HepG2 (cell line): ENCODE data around the gene NDOR1. TPM values are rescaled to one million over a fixed set of nuclear protein-coding genes. Genes with fewer than 3 reads are reported as not detected.

Source experiments
- AGO2 ChIP-seq: fragments of 200-400 bp; formaldehyde crosslinking; optimal IDR thresholded peaks from 2 replicates; pipeline ENCODE3; 2017; ENCODE audit warnings: mild to moderate bottlenecking, low read depth, low read length, moderate library complexity
- ARHGAP35 ChIP-seq: sonication (generic); formaldehyde crosslinking; IDR thresholded peaks from 2 replicates; pipeline ENCODE4 v1.9.0; 2022; ENCODE audit warnings: mild to moderate bottlenecking, inconsistent platforms, moderate library complexity, missing genetic modification reagents, borderline replicate concordance
- ARNTL ChIP-seq: sonication (generic); formaldehyde crosslinking; IDR thresholded peaks from 2 replicates; pipeline ENCODE4 v1.4.0; 2020; ENCODE audit warnings: mild to moderate bottlenecking, missing genetic modification reagents
- ATF1 ChIP-seq: IDR thresholded peaks from 2 replicates; pipeline ENCODE4 v1.6.1; 2016; ENCODE audit warnings: mild to moderate bottlenecking, control low read depth
- BRD4 ChIP-seq: sonication (generic); formaldehyde crosslinking; IDR thresholded peaks from 2 replicates; pipeline ENCODE4 v1.4.0; 2020; ENCODE audit warnings: missing genetic modification reagents
- CBX2 ChIP-seq, 2 experiments: fragments of 200-600 bp in 1 of 2; sonication (generic); formaldehyde crosslinking in 1 of 2; IDR thresholded peaks; 2 replicates each; pipeline versions ENCODE4 v1.7.0 to v1.8.1; 2018 to 2022; ENCODE audit warnings: low read depth in 2 of 2, low read length in 1 of 2, mild to moderate bottlenecking in 1 of 2, missing genetic modification reagents in 1 of 2
- ERF ChIP-seq: IDR thresholded peaks from 2 replicates; pipeline ENCODE4 v1.6.1; 2018; ENCODE audit warnings: missing biosample characterization, missing genetic modification reagents
- HNF4A ChIP-seq: sonication (generic); formaldehyde crosslinking; IDR thresholded peaks from 2 replicates; pipeline ENCODE4 v1.4.0; 2020; ENCODE audit warnings: missing genetic modification reagents
- HOXA5 ChIP-seq: sonication (generic); formaldehyde crosslinking; IDR thresholded peaks from 2 replicates; pipeline ENCODE4 v1.4.0; 2020; ENCODE audit warnings: missing genetic modification reagents
- KAT7 ChIP-seq: IDR thresholded peaks from 2 replicates; pipeline ENCODE4 v1.6.1; 2018; ENCODE audit warnings: borderline replicate concordance, missing compliant biosample characterization
- KMT2B ChIP-seq: IDR thresholded peaks from 2 replicates; pipeline ENCODE4 v1.6.1; 2016; ENCODE audit warnings: missing genetic modification reagents, missing compliant biosample characterization
- PCBP1 ChIP-seq: fragments of 200-400 bp; formaldehyde crosslinking; IDR thresholded peaks from 2 replicates; pipeline ENCODE4 v1.6.1; 2017; ENCODE audit warnings: mild to moderate bottlenecking, low read depth, low read length, borderline replicate concordance
- ZBTB7B ChIP-seq: sonication (generic); formaldehyde crosslinking; IDR thresholded peaks from 2 replicates; pipeline ENCODE4 v1.4.0; 2020; ENCODE audit warnings: missing genetic modification reagents
- ZMAT3 ChIP-seq: sonication (generic); formaldehyde crosslinking; conservative IDR thresholded peaks from 2 replicates; pipeline ENCODE4 v1.7.0; 2021; ENCODE audit warnings: missing genetic modification reagents
- ZNF274 ChIP-seq: sonication (generic); formaldehyde crosslinking; IDR thresholded peaks from 2 replicates; pipeline ENCODE4 v1.5.1; 2020; ENCODE audit warnings: mild to moderate bottlenecking, missing genetic modification reagents
- ZNF3 ChIP-seq: IDR thresholded peaks from 2 replicates; pipeline ENCODE4 v1.7.0; 2017; ENCODE audit warnings: inconsistent platforms
- ZNF570 ChIP-seq: sonication (generic); formaldehyde crosslinking; IDR thresholded peaks from 2 replicates; pipeline ENCODE4 v1.4.0; 2020; ENCODE audit warnings: mild to moderate bottlenecking, missing genetic modification reagents, borderline replicate concordance
- ZNF772 ChIP-seq: sonication (generic); formaldehyde crosslinking; IDR thresholded peaks from 2 replicates; pipeline ENCODE4 v1.5.0; 2020; ENCODE audit warnings: mild to moderate bottlenecking, missing genetic modification reagents
- ZSCAN20 ChIP-seq: sonication (generic); formaldehyde crosslinking; IDR thresholded peaks from 2 replicates; pipeline ENCODE4 v1.4.0; 2020; ENCODE audit warnings: missing genetic modification reagents, mild to moderate bottlenecking, borderline replicate concordance
- ZSCAN30 ChIP-seq: sonication (generic); formaldehyde crosslinking; IDR thresholded peaks from 2 replicates; pipeline ENCODE4 v1.5.0; 2020; ENCODE audit warnings: mild to moderate bottlenecking, missing genetic modification reagents
- ZSCAN31 ChIP-seq: sonication (generic); formaldehyde crosslinking; IDR thresholded peaks from 2 replicates; pipeline ENCODE4 v1.5.0; 2020; ENCODE audit warnings: low read depth, mild to moderate bottlenecking, missing genetic modification reagents
- polyA plus RNA-seq, 8 experiments: library from polyadenylated mRNA; depleted of rRNA in 3 of 8; stranded (reverse) in 7 of 8; unstranded in 1 of 8; fragments of >200 nt; fragmentation: Illumina TruSeq in 4 of 8; extraction: Trizol in 4 of 8; gene quantifications; 2 replicates each; pipeline versions ENCODE4 v1.2.1 to v1.2.3, GENCODE V29; 2011 to 2016; ENCODE audit warnings: low read depth in 4 of 8, missing spikeins in 1 of 8, mixed read lengths in 1 of 8; ENCODE audit not compliant: insufficient read depth in 1 of 8
- total RNA-seq, 5 experiments: library from RNA; depleted of rRNA; stranded (reverse); fragments of >200 nt; fragmentation: Illumina TruSeq; extraction: Trizol; gene quantifications; 2 replicates each; pipeline ENCODE4 v1.2.3, GENCODE V29; 2016; ENCODE audit warnings: low read depth in 1 of 5
- TF ChIP-seq, protein P1 (sequence below): IDR thresholded peaks from 2 replicates; pipeline ENCODE4 v1.6.1; 2016; ENCODE audit warnings: mild to moderate bottlenecking
- TF ChIP-seq, protein P2 (sequence below): sonication (generic); IDR thresholded peaks from 2 replicates; pipeline ENCODE4 v1.6.1; 2016; ENCODE audit warnings: low read depth, borderline replicate concordance
- TF ChIP-seq, protein P3 (sequence below), 2 experiments: sonication (generic) in 1 of 2; formaldehyde crosslinking in 1 of 2; IDR thresholded peaks; 2 replicates each; pipeline versions ENCODE4 v1.4.0 to v1.6.1; 2018 to 2020; ENCODE audit warnings: missing genetic modification reagents in 2 of 2, borderline replicate concordance in 1 of 2, low read depth in 1 of 2, mild to moderate bottlenecking in 1 of 2, missing biosample characterization in 1 of 2

Gene NDOR1
- total and polyA plus RNA-seq, 2 of the 13 experiments (the other 11 are each of a cell fraction or from before 2014, with no cell fraction given) = 3.6 to 8.7 TPM

DNA sequence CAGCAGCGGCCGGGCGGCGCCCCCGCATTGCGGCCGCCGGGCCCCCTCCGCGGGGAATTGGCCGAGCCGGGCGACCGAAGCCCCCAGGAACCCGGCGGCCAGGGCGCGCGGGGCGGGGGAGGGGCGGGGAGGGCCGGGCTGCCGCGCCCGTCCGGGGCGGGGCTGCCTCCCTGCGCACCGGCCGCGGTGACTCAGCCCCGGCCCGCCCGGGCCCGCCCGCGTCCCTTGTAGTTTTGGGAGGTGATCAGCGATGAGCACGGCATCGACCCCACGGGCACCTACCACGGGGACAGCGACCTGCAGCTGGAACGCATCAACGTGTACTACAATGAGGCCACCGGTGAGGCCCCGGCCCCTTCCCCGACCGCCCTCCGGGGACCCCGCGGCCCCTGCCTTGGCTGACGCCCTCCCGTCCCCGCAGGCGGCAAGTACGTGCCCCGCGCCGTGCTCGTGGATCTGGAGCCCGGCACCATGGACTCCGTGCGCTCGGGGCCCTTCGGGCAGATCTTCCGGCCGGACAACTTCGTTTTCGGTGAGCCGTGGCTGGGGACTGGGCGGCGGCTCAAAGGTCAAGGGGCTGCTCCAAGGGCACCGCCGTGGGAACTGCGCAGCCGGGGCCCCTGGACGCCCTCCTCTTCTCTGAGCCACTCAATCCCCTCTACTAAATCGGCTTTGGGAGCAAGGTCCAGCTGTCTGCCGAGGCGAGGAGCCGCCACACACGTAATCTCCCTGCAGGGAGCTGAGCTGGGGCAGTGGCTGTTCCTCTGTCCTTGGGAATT is 36.2 kb downstream of the NDOR1 start (continued):
- TF ChIP-seq, protein P1, sequence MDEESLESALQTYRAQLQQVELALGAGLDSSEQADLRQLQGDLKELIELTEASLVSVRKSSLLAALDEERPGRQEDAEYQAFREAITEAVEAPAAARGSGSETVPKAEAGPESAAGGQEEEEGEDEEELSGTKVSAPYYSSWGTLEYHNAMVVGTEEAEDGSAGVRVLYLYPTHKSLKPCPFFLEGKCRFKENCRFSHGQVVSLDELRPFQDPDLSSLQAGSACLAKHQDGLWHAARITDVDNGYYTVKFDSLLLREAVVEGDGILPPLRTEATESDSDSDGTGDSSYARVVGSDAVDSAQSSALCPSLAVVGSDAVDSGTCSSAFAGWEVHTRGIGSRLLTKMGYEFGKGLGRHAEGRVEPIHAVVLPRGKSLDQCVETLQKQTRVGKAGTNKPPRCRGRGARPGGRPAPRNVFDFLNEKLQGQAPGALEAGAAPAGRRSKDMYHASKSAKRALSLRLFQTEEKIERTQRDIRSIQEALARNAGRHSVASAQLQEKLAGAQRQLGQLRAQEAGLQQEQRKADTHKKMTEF (CRISPR knock-in tag) = peak; percentile 53; the same call in 1 of the 2 replicates
- TF ChIP-seq BRD4 (CRISPR knock-in tag) (peak; percentile 37; the same call in 1 of the 2 replicates), AGO2 (peak; percentile 99), KAT7 (CRISPR knock-in tag) (peak; percentile 48; the same call in 1 of the 2 replicates), HOXA5 (peak; percentile 73; the same call in 1 of the 2 replicates), CBX2 (IDR thresholded peaks at IDR 0.05; ENCODE audit: low read depth, low read length) (no peak), CBX2 (CRISPR knock-in tag; IDR thresholded peaks at IDR 0.05; ENCODE audit: low read depth) (no peak), ZSCAN31 (CRISPR knock-in tag) (no peak; the same call in 1 of the 2 replicates), ATF1 (no peak), ZNF570 (CRISPR knock-in tag) (no peak), ZSCAN20 (0 out of 2 replicates have a peak, but pooled peaks have one; percentile 61), ZNF772 (peak; percentile 4; the same call in 1 of the 2 replicates), ARNTL (no peak), ZNF274 (CRISPR knock-in tag) (peak; percentile 84), ZMAT3 (CRISPR knock-in tag) (peak; percentile 27; the same call in 1 of the 2 replicates), ERF (CRISPR knock-in tag) (0 out of 2 replicates have a peak, but pooled peaks have one; percentile 67), KMT2B (CRISPR knock-in tag) (no peak), ZNF3 (CRISPR knock-in tag) (no peak), PCBP1 (no peak), HNF4A (CRISPR knock-in tag) (peak; percentile 89), ZSCAN30 (CRISPR knock-in tag) (no peak), ARHGAP35 (CRISPR knock-in tag) (0 out of 2 replicates have a peak, but pooled peaks have one; percentile 48), ZBTB7B (CRISPR knock-in tag) (peak; percentile 63)
- TF ChIP-seq, protein P2, sequence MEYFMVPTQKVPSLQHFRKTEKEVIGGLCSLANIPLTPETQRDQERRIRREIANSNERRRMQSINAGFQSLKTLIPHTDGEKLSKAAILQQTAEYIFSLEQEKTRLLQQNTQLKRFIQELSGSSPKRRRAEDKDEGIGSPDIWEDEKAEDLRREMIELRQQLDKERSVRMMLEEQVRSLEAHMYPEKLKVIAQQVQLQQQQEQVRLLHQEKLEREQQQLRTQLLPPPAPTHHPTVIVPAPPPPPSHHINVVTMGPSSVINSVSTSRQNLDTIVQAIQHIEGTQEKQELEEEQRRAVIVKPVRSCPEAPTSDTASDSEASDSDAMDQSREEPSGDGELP = peak; percentile 14; the same call in 1 of the 2 replicates
- TF ChIP-seq, protein P3, sequence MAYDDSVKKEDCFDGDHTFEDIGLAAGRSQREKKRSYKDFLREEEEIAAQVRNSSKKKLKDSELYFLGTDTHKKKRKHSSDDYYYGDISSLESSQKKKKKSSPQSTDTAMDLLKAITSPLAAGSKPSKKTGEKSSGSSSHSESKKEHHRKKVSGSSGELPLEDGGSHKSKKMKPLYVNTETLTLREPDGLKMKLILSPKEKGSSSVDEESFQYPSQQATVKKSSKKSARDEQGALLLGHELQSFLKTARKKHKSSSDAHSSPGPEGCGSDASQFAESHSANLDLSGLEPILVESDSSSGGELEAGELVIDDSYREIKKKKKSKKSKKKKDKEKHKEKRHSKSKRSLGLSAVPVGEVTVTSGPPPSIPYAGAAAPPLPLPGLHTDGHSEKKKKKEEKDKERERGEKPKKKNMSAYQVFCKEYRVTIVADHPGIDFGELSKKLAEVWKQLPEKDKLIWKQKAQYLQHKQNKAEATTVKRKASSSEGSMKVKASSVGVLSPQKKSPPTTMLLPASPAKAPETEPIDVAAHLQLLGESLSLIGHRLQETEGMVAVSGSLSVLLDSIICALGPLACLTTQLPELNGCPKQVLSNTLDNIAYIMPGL (CRISPR knock-in tag; IDR thresholded peaks at IDR 0.05; ENCODE audit: borderline replicate concordance in 1 of 2, low read depth in 1 of 2) = peak; percentile 10 to 24; a peak in 2 of 4 replicates
